Smooth muscle cell (in vitro differentiated cells): ENCODE results near the gene SMARCC2. TPM values are rescaled to one million over a fixed set of nuclear protein-coding genes. Genes with fewer than 3 reads are reported as not detected.

ENCODE experiments used
- DNase-seq: peaks from one replicate; lab custom pipeline; 2025; ENCODE audit not compliant: unreplicated experiment; lab: John Stamatoyannopoulos, UW
- H2AFZ ChIP-seq: fragments of 200-600 bp; sonication (generic); 2 replicates; pipeline ENCODE4 v1.6.0; 2016; ENCODE audit warnings: antibody characterized with exemption, low read depth, mild to moderate bottlenecking
- H3F3A ChIP-seq: fragments of 200-600 bp; sonication (generic); 2 replicates; pipeline ENCODE4 v1.6.0; 2017; ENCODE audit warnings: antibody characterized with exemption, low read depth
- H3K27ac ChIP-seq: fragments of 200-600 bp; sonication (generic); 2 replicates; pipeline ENCODE4 v1.5.1; 2016; ENCODE audit warnings: low read depth, mild to moderate bottlenecking
- H3K27me3 ChIP-seq: fragments of 200-600 bp; sonication (generic); 2 replicates; pipeline ENCODE4 v1.6.1; 2016; ENCODE audit warnings: low read depth, mild to moderate bottlenecking
- H3K36me3 ChIP-seq: fragments of 200-600 bp; sonication (generic); 2 replicates; pipeline ENCODE4 v1.5.1; 2016; ENCODE audit warnings: low read depth
- H3K4me1 ChIP-seq: fragments of 200-600 bp; sonication (generic); 2 replicates; pipeline ENCODE4 v1.5.1; 2016; ENCODE audit warnings: low read depth
- H3K4me2 ChIP-seq: fragments of 200-600 bp; sonication (generic); 2 replicates; pipeline ENCODE4 v1.6.0; 2016; ENCODE audit warnings: mild to moderate bottlenecking
- H3K4me3 ChIP-seq: fragments of 200-600 bp; sonication (generic); 2 replicates; pipeline ENCODE4 v1.5.1; 2016; ENCODE audit warnings: mild to moderate bottlenecking
- H3K79me2 ChIP-seq: fragments of 200-600 bp; sonication (generic); 2 replicates; pipeline ENCODE4 v1.6.0; 2016; ENCODE audit warnings: low read depth, mild to moderate bottlenecking
- H3K9ac ChIP-seq: fragments of 200-600 bp; sonication (generic); 2 replicates; pipeline ENCODE4 v1.6.0; 2016; ENCODE audit warnings: low read depth
- H3K9me3 ChIP-seq: fragments of 200-600 bp; sonication (generic); replicated peaks from 2 replicates; pipeline ENCODE4 v1.5.1; 2016; ENCODE audit warnings: low read depth
- H4K20me1 ChIP-seq: fragments of 200-600 bp; sonication (generic); 2 replicates; pipeline ENCODE4 v1.6.0; 2016; ENCODE audit warnings: low read depth
- CTCF ChIP-seq: fragments of 200-600 bp; sonication (generic); IDR thresholded peaks from 2 replicates; pipeline ENCODE4 v1.5.1; 2017; ENCODE audit warnings: borderline replicate concordance, mild to moderate bottlenecking, antibody characterized with exemption; ENCODE audit not compliant: insufficient read depth, poor library complexity, severe bottlenecking
- WGBS: methylation state at CpG from one replicate; pipeline ENCODE4 v1.1.7; 2016; ENCODE audit warnings: low lambda C conversion rate; 5-methylcytosine and 5-hydroxymethylcytosine counted together
- polyA plus RNA-seq: library from polyadenylated mRNA; unstranded; fragments of >200 nt; fragmentation: Nextera tagmentation; extraction: Ambion mirVana; gene quantifications from 2 replicates; pipeline ENCODE4 v1.2.1, GENCODE V29; 2016
- total RNA-seq: library from RNA; depleted of rRNA; stranded (reverse); fragments of >200 nt; gene quantifications from 2 replicates; pipeline ENCODE4 v1.2.3, GENCODE V29; 2014

Gene SMARCC2
- total and polyA plus RNA-seq, 2 experiments from 2014 or later, result 32.2 to 43.8 TPM

DNA sequence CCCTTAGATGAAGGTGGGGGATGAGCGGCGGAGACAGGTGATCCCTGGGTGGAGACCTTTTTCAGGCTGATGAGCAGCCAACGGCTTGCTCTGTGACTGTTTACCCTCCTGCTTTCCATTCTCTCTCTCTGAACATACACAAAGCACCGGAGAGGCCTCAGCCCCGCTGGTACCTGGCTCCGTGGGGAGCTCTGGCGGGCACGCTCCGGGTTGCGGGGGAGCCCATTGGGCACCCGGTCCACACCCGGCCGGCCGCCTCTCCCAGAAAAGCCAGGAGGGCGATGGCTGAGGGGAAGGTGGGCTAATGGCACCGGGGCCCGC, 545 bp downstream of the SMARCC2 start:
- DNase-seq, result no peak
- H3F3A ChIP-seq, result peaks cover 3% of the 10 kb centered on the region
- H2AFZ ChIP-seq, result no peak overlapping the region
- peak overlapping the region; percentile 92 for H3K4me3 ChIP-seq
- H3K4me1 ChIP-seq, result peaks cover 7% of the 10 kb centered on the region
- 3% methylated on average over 17 of the region's 17 CpGs for WGBS
- no peak overlapping the region for H3K27ac ChIP-seq
- H3K9ac ChIP-seq, result peak overlapping the region; percentile 82
- H3K27me3 ChIP-seq, result no peaks in the 10 kb centered on the region
- H3K79me2 ChIP-seq, result peaks cover 31% of the 10 kb centered on the region
- TF ChIP-seq CTCF, result no peak
- H3K9me3 ChIP-seq, result no peaks in the 10 kb centered on the region
- peaks cover 12% of the 10 kb centered on the region for H3K36me3 ChIP-seq
- H3K4me2 ChIP-seq, result peak overlapping the region; percentile 97
- peaks cover 20% of the 10 kb centered on the region for H4K20me1 ChIP-seq

- Histone ChIP-seq H3K4me2 (peak overlapping the region; percentile 97), H3K9me3 (no peaks in the 10 kb centered on the region), H3K27me3 (no peaks in the 10 kb centered on the region), H2AFZ (no peak overlapping the region), H3K36me3 (peaks cover 16% of the 10 kb centered on the region), H3K27ac (no peak overlapping the region), H3K9ac (peak overlapping the region; percentile 82), H3F3A (peaks cover 3% of the 10 kb centered on the region), H4K20me1 (peaks cover 20% of the 10 kb centered on the region), H3K79me2 (peaks cover 31% of the 10 kb centered on the region), H3K4me3 (peak overlapping the region; percentile 92), H3K4me1 (peaks cover 7% of the 10 kb centered on the region)
- no peak for DNase-seq
- no peak for TF ChIP-seq CTCF
- WGBS, result 10% methylated on average over 10 of the region's 10 CpGs
These were observed 1.0 kb downstream of the SMARCC2 start for GRCh38 chr12:56188131-56188777.

DNA sequence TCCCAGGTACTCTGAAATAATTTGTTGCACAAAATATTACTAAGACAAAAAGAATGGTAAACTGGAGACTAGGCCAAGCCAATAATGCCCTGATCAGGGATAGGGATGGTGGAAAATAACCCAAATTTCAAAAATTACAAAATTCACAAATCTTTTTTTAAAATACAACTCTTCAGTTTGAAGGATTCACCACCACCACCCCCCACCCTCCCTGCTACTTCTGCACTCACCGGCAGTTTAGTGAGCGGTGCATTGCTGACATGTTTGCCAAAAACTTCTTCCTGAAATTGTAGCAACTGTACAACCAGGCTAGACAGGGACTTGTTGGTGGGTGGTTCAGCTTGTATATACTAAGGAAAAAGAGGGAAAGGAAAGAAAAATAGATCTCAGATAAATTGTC, 2.3 kb downstream of the SMARCC2 start:
- Histone ChIP-seq H3K4me3 (no peak overlapping the region), H3F3A (peaks cover 3% of the 10 kb centered on the region), H3K9me3 (no peaks in the 10 kb centered on the region), H3K79me2 (peaks cover 31% of the 10 kb centered on the region), H3K36me3 (peaks cover 16% of the 10 kb centered on the region), H3K27ac (no peak overlapping the region), H4K20me1 (peaks cover 20% of the 10 kb centered on the region), H2AFZ (no peak overlapping the region), H3K4me2 (no peak overlapping the region), H3K9ac (no peak overlapping the region), H3K4me1 (peaks cover 7% of the 10 kb centered on the region), H3K27me3 (no peaks in the 10 kb centered on the region)
- no peak for DNase-seq
- 100% methylated on average over 2 of the region's 2 CpGs for whole genome bisulfite sequencing
- no peak for TF ChIP-seq CTCF

DNA sequence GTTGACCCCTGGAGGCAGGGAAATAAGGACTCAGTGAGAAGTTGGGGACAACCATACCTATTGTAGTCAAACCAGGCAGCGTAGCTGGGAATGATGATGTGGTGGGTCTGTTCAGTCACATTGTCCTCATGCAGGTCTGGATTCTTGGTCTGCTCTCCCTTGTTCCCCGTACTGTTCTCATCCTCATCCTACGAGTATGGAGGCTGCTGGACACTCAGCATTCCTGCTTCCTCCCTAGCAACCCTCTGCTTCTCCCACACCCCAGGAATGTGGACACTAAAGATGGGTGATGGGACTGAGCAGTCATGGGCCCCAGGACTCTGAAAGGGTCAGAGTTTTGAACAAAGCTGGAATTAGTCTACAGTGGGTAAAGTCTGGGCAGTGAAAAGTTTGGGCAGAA, 10.9 kb downstream of the SMARCC2 start:
- Histone ChIP-seq H3K79me2 (no peaks in the 10 kb centered on the region), H3K36me3 (peaks cover 23% of the 10 kb centered on the region), H3K9ac (no peak overlapping the region), H4K20me1 (no peaks in the 10 kb centered on the region), H2AFZ (no peak overlapping the region), H3K27ac (no peak overlapping the region), H3F3A (no peaks in the 10 kb centered on the region), H3K4me2 (no peak overlapping the region), H3K4me1 (no peaks in the 10 kb centered on the region), H3K4me3 (no peak overlapping the region), H3K27me3 (no peaks in the 10 kb centered on the region), H3K9me3 (no peaks in the 10 kb centered on the region)
- DNase-seq, result no peak
- 98% methylated on average over 3 of the region's 3 CpGs for WGBS
- TF ChIP-seq CTCF, result no peak
